ENCODE results near the gene LKAAEAR1. TPM values are rescaled to one million over a fixed set of nuclear protein-coding genes. Genes with fewer than 3 reads are reported as not detected.

Gene LKAAEAR1
- total and polyA plus RNA-seq, 2 of the 13 experiments (the other 11 are each of a cell fraction or from before 2014, with no cell fraction given): not detected

GRCh38 chr20:64062596-64063388 is 21.4 kb downstream of the LKAAEAR1 start, which contains the start of gene TCEA2 (continued):
- no peak for TF ChIP-seq PREB (CRISPR knock-in tag; IDR thresholded peaks at IDR 0.05)
- TF ChIP-seq MATR3 (CRISPR knock-in tag; IDR thresholded peaks at IDR 0.05): no peak
- TF ChIP-seq RNF2 (conservative IDR thresholded peaks at IDR 0.05; ENCODE audit: low read depth): 0 out of 2 replicates have a peak, but pooled peaks have one; percentile 33
- 0 out of 2 replicates have a peak, but pooled peaks have one; percentile 85 for TF ChIP-seq MZF1 (CRISPR knock-in tag; IDR thresholded peaks at IDR 0.05; ENCODE audit: borderline replicate concordance)
- TF ChIP-seq ZFP36 (IDR thresholded peaks at IDR 0.05; ENCODE audit: borderline replicate concordance, low read depth, low read length, partially characterized antibody): no peak
- peak; percentile 75; the same call in 1 of the 2 replicates for TF ChIP-seq ZBTB46 (CRISPR knock-in tag; IDR thresholded peaks at IDR 0.05; ENCODE audit: borderline replicate concordance)
- 0 out of 2 replicates have a peak, but pooled peaks have one; percentile 85 for TF ChIP-seq HOXA9 (CRISPR knock-in tag; IDR thresholded peaks at IDR 0.05; ENCODE audit: borderline replicate concordance)
- peak; percentile 91 for TF ChIP-seq SMAD3 (CRISPR knock-in tag; IDR thresholded peaks at IDR 0.05)
- peak; percentile 76; the same call in 1 of the 2 replicates for TF ChIP-seq ZMAT5 (CRISPR knock-in tag; IDR thresholded peaks at IDR 0.05; ENCODE audit: borderline replicate concordance, low read depth)
- peak; percentile 67; the same call in 1 of the 2 replicates for TF ChIP-seq HOMEZ (CRISPR knock-in tag; IDR thresholded peaks at IDR 0.05; ENCODE audit: low read depth)
- peak; percentile 100 for TF ChIP-seq ZNF513 (CRISPR knock-in tag; conservative IDR thresholded peaks at IDR 0.05)
- peak; percentile 79 for TF ChIP-seq ZNF749 (CRISPR knock-in tag; IDR thresholded peaks at IDR 0.05; ENCODE audit: borderline replicate concordance)
- no peak for TF ChIP-seq ATM (IDR thresholded peaks at IDR 0.05; ENCODE audit: borderline replicate concordance)
- TF ChIP-seq HNRNPH1 (optimal IDR thresholded peaks at IDR 0.05; ENCODE audit: low read depth, low read length): no peak
- TF ChIP-seq MIER3 (CRISPR knock-in tag; IDR thresholded peaks at IDR 0.05; ENCODE audit: borderline replicate concordance): peak; percentile 93
- TF ChIP-seq KDM4B (CRISPR knock-in tag; IDR thresholded peaks at IDR 0.05): peak; percentile 28

All from HepG2 (cell line).